Cardiac fibroblast (primary cell): ENCODE data around the gene LRRTM4.

Source experiments
- DNase-seq, 2 donors: peaks; one replicate each; pipeline versions ENCODE4 v3.0.0 to v3.0.0-alpha.2; 2010; ENCODE audit warnings: low read depth in 2 of 2
- H3K4me3 ChIP-seq, 2 donors: replicated peaks in 1 of 2; 1 replicate in 1 of 2; 2 replicates in 1 of 2; pipeline ENCODE4 v1.5.1; 2011; ENCODE audit warnings: low read depth in 2 of 2, low read length in 2 of 2, mild to moderate bottlenecking in 2 of 2, moderate library complexity in 1 of 2
- TF ChIP-seq, protein P1 (sequence below): IDR thresholded peaks from one replicate; pipeline ENCODE4 v1.5.1; 2011; ENCODE audit warnings: low read depth, mild to moderate bottlenecking, low read length, inconsistent platforms

LRRTM4 gene

DNA sequence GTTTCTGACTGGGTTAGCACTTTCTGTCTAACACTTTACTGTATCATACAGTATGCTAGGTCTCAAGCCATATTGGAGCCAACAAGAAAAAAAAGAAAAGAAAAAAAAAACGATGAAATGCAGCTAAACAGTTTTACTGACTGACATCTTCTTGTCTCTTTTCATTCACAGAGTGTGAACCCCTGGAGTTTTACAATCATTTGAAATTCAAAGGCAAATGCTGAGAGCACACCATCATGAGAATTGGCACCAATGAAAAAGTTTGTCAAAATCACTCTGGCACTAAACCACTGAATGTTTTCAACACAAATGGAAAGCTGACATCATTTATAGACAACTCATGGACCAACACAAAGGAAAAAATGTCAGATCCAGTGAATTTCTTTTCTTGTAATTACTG, 513.3 kb downstream of the LRRTM4 start:
- no peak overlapping the region for H3K4me3 ChIP-seq
- TF ChIP-seq, protein P1, sequence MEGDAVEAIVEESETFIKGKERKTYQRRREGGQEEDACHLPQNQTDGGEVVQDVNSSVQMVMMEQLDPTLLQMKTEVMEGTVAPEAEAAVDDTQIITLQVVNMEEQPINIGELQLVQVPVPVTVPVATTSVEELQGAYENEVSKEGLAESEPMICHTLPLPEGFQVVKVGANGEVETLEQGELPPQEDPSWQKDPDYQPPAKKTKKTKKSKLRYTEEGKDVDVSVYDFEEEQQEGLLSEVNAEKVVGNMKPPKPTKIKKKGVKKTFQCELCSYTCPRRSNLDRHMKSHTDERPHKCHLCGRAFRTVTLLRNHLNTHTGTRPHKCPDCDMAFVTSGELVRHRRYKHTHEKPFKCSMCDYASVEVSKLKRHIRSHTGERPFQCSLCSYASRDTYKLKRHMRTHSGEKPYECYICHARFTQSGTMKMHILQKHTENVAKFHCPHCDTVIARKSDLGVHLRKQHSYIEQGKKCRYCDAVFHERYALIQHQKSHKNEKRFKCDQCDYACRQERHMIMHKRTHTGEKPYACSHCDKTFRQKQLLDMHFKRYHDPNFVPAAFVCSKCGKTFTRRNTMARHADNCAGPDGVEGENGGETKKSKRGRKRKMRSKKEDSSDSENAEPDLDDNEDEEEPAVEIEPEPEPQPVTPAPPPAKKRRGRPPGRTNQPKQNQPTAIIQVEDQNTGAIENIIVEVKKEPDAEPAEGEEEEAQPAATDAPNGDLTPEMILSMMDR = no peak
- no peak for DNase-seq

DNA sequence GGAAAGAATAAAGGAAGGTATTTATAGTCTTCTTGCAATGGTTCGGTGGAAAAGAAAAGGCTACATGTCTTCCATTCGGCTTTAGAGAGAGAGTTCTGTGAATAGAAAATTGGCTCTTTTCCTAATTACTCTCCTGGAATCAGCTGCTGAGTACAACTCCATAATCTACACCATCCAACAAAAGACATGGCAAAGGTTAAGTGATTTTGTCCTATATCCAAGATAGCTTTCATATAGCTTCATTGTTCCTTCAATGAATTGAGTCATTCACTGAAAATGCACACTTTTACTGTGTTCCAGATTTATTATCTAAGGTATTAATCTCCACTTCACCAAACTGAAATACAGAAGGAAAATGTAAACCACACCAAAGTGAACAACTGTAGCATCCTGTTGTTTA, 514.5 kb downstream of the LRRTM4 start:
- no peak for DNase-seq
- TF ChIP-seq, protein P1 = no peak
- no peak overlapping the region for H3K4me3 ChIP-seq

DNA sequence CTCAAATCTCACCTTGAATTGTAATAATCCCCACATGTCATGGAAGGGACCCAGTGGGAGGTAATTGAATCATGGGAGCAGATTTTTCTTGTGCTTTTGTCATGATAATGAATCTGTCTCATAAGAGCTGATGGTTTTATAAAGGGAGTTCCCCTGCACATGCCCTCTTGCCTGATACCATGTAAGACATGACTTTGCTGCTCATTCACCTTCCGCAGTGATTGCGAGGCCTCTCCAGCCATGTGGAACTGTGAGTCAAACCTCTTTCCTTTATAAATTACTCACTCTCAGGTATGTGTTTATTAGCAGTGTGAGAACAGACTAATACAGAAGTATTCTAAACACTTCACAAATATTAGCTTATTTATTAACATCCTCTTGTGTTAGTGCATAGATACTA, 516.7 kb downstream of the LRRTM4 start:
- no peak for DNase-seq
- TF ChIP-seq, protein P1 = no peak

DNA sequence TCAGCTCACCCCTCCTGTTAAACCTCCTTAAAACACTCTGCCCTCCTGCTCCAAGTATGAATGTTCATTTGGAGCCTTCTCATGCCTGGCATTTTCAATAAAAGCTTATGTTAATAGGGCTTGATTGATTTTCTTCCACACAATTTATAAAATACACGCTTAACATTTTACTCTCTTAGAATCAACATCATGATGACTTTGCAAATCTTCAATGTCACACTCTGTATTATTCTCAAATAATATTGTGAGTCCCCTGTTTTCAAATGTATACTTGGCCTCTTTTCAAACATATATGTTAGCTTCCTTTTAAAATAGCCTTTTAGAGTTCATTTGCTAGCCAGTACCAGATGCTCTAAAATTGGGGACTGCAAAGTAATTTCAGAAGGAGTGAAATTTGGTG, 520.3 kb downstream of the LRRTM4 start:
- TF ChIP-seq, protein P1 = no peak
- no peak for DNase-seq
- no peak overlapping the region for H3K4me3 ChIP-seq

More for the DNA sequence above, 516.7 kb downstream of the LRRTM4 start:
- no peak overlapping the region for H3K4me3 ChIP-seq

DNA sequence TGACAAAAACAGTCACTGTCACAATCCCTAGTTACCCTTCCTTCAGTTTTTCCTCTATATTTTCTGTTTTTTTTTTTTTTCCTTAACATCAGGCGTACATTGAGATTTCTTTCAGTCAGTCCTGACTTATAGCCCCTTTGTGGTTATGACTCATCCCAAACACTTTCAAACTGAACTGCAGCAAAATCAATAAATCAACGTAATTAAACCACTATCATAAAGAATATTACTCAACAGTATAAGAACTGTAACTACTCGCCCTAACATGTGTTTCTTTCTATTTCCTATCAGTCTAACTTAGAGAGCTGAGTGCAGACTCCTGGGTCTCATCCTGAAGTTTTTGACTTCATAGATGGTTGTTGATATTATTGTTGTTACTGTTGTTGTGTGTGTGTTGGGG, 523.5 kb downstream of the LRRTM4 start:
- TF ChIP-seq, protein P1 = no peak
- H3K4me3 ChIP-seq = no peak overlapping the region
- no peak for DNase-seq

DNA sequence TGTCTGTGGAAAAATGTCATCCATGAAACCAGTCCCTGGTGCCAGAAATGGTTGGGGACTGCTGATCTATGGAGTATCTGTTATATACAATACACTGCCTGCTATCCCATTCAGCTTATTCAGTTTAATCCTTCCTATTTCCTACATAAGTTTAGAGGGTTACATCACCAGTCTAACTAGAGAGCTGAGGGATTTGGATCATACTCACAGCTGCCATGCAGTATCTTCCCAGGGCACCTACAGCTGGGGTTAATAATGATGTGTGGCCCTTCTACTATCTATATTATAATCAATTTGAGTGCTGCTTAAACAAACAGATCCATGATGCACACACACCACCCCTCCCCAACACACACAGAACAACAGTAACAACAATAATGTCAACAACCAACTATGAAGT, 524.0 kb downstream of the LRRTM4 start:
- no peak for DNase-seq
- TF ChIP-seq, protein P1 = no peak
- no peak overlapping the region for H3K4me3 ChIP-seq

DNA sequence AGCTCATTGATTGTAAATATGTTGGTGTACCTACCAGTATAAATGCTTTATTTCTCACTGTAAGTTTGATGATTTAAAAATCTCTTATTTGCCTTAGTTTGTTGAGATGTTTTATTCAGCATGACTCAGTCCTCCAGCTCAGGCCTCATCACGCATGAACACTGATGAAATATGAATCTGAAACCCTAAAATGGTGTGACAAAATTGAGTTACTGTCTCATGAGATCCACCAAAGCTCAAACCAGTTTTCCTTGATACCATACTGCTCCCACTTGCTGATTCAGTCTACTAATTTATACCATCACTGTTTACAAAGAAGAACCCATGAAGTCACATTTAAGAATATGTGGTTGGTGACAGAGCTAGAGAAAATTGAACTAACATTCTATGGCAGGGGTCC, 524.9 kb downstream of the LRRTM4 start:
- TF ChIP-seq, protein P1 = no peak
- DNase-seq = no peak

More for the DNA sequence above, 524.9 kb downstream of the LRRTM4 start:
- no peak overlapping the region for H3K4me3 ChIP-seq
